ENCODE measurements around the gene MICU1. TPM values are rescaled to one million over a fixed set of nuclear protein-coding genes. Genes with fewer than 3 reads are reported as not detected.

MICU1 gene
- total and polyA plus RNA-seq, 7 donors: 29.4 to 53.5 (median 33.9) TPM

DNA sequence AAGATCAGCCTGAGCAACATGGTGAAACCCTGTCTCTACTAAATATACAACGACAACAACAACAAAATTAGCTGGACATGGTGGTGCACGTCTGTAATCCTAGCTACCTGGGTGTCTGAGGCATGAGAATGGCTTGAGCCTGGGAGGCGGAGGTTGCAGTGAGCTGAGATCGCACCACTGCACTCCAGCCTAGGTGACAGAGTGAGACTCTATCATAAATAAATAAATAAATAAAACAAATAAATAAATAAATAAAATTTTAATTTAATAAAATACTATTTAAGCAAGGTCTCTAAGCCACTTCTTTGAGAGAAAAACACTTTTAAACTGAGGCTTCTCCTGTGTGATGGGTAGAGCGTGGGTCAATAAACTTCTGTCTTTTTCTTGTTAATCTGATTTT, 38.3 kb downstream of the MICU1 start:
- H3K4me1 ChIP-seq: no peaks in the 10 kb centered on the region
- no peaks in the 10 kb centered on the region for H3K9me3 ChIP-seq
- intact Hi-C loops (cut with DNase I): no loop called here
- no peak overlapping the region for H3K27ac ChIP-seq
- 97% methylated on average over 5 of the region's 5 CpGs for WGBS, 2 donors
- TF ChIP-seq POLR2A (IDR thresholded peaks at IDR 0.05) (no peak), CTCF (IDR thresholded peaks at IDR 0.05) (no peak), POLR2AphosphoS5 (IDR thresholded peaks at IDR 0.05) (no peak), EP300 (IDR thresholded peaks at IDR 0.05) (no peak)
- no peaks in the 10 kb centered on the region for H3K27me3 ChIP-seq
- H3K36me3 ChIP-seq: no peaks in the 10 kb centered on the region
- no peak overlapping the region for H3K4me3 ChIP-seq
- DNase-seq: no peak

GRCh38 chr10:72574636-72575035, 51.2 kb downstream of the MICU1 start:
- H3K27ac ChIP-seq: no peak overlapping the region
- no peaks in the 10 kb centered on the region for H3K36me3 ChIP-seq
- no peaks in the 10 kb centered on the region for H3K27me3 ChIP-seq
- no peak for DNase-seq
- TF ChIP-seq POLR2A (IDR thresholded peaks at IDR 0.05) (no peak), CTCF (IDR thresholded peaks at IDR 0.05) (no peak), EP300 (IDR thresholded peaks at IDR 0.05) (no peak), POLR2AphosphoS5 (IDR thresholded peaks at IDR 0.05) (no peak)
- intact Hi-C loops (cut with DNase I): no loop called here
- 93 to 95% methylated on average over 4 of the region's 4 CpGs for WGBS, 2 donors
- no peak overlapping the region for H3K4me3 ChIP-seq
- H3K9me3 ChIP-seq: no peaks in the 10 kb centered on the region
- peaks cover 0 to 8% (median 0%) of the 10 kb centered on the region in 4 donors for H3K4me1 ChIP-seq

DNA sequence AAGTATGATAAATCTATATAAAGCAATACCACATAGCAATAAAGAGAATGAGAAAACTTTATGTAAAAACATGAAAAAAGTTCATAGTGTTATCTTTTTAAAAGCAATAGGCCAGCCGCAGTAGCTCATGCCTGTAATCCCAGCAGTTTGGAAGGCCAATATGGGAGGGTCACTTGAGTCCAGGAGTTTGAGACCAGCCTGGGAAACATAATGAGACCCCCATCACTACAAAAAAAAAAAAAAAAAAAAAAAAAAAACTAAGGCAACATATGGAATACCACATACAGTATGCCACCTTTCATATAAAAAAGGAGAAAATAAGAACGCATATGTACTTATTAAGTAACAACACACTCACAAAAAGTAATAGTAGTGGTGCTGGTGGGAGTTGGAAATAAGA, 52.8 kb downstream of the MICU1 start:
- TF ChIP-seq POLR2A (IDR thresholded peaks at IDR 0.05) (no peak), POLR2AphosphoS5 (IDR thresholded peaks at IDR 0.05) (no peak), EP300 (IDR thresholded peaks at IDR 0.05) (no peak), CTCF (IDR thresholded peaks at IDR 0.05) (no peak)
- Histone ChIP-seq H3K4me3 (no peak overlapping the region), H3K4me1 (peaks cover 0 to 8% (median 0%) of the 10 kb centered on the region in 4 donors), H3K36me3 (no peaks in the 10 kb centered on the region), H3K27ac (no peak overlapping the region), H3K27me3 (no peaks in the 10 kb centered on the region), H3K9me3 (no peaks in the 10 kb centered on the region)
- WGBS, 2 donors: 97 to 98% methylated on average over 2 of the region's 2 CpGs
- intact Hi-C loops (cut with DNase I): no loop called here
- DNase-seq: no peak

DNA sequence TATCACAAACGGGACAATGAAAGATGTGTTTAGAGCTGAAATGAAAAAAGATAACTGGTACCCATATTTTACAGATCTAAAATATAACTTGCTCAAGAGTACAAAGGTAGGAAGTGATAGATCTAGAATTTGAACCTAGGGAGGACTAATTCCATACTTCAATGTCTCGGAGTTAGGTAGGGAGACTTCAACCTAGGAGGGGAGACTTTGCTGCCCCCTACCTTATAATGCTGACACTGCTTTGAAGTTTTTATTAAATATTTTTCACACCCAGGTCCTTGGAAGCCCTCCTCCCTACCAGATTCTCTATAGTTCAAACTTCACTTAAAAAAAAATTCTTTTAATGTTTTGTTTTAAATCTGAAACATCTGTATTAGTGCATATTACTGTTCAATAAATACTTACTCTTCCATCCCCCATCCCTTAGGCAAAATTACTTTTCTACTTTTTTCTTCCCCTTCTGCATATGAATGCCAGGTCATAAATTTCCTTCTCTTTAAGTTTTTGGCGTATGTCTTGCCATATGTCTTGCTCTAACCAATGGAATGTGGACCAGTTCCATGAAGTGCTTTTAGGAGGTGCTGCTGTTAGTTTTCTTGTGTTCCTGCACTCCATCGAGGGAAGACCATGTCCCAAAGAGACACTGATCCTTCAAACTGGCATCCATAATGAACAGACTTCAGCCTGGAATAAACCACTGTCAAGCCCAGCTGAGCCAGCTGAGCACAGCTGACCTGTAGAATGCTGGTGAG, 57.8 kb downstream of the MICU1 start:
- DNase-seq: no peak
- intact Hi-C loops (cut with DNase I): no loop called here
- Histone ChIP-seq H3K27me3 (no peaks in the 10 kb centered on the region), H3K36me3 (peaks cover 0 to 22% (median 0%) of the 10 kb centered on the region in 4 donors), H3K9me3 (no peaks in the 10 kb centered on the region), H3K4me1 (peaks cover 0 to 8% (median 0%) of the 10 kb centered on the region in 4 donors), H3K27ac (no peak overlapping the region), H3K4me3 (no peak overlapping the region)
- TF ChIP-seq EP300 (IDR thresholded peaks at IDR 0.05) (no peak), POLR2A (IDR thresholded peaks at IDR 0.05) (no peak), CTCF (IDR thresholded peaks at IDR 0.05) (no peak), POLR2AphosphoS5 (IDR thresholded peaks at IDR 0.05) (no peak)
- WGBS, 2 donors: 78 to 82% methylated on average over 4 of the region's 4 CpGs

All from sigmoid colon (tissue), 7 donors.